Ectodermal cell (in vitro differentiated cells): ENCODE data around the gene PTPN3.

Source experiments
- H3K27ac ChIP-seq: 2 replicates; pipeline ENCODE4 v1.7.0; 2013; ENCODE audit warnings: mild to moderate bottlenecking, low read depth, low read length; ENCODE audit not compliant: insufficient read depth, poor library complexity, severe bottlenecking
- H3K27me3 ChIP-seq: 2 replicates; pipeline ENCODE4 v1.7.0; 2013; ENCODE audit warnings: mild to moderate bottlenecking, low read length; ENCODE audit not compliant: insufficient read depth, control insufficient read depth, poor library complexity, severe bottlenecking
- H3K36me3 ChIP-seq: one replicate; pipeline ENCODE4 v1.7.0; 2013; ENCODE audit warnings: low read length; ENCODE audit not compliant: control insufficient read depth, insufficient read depth
- H3K4me1 ChIP-seq: one replicate; pipeline ENCODE4 v1.7.0; 2013; ENCODE audit warnings: low read length; ENCODE audit not compliant: control insufficient read depth, insufficient read depth
- H3K4me3 ChIP-seq: 2 replicates; pipeline ENCODE4 v1.7.0; 2013; ENCODE audit warnings: low read depth, low read length, control low read depth; ENCODE audit not compliant: insufficient read depth
- H3K9me3 ChIP-seq: 2 replicates; pipeline ENCODE4 v1.7.0; 2013; ENCODE audit warnings: mild to moderate bottlenecking, low read length, moderate library complexity; ENCODE audit not compliant: control insufficient read depth
- WGBS, 2 experiments: methylation state at CpG; one replicate each; pipeline ENCODE4 v1.1.7; 2013; ENCODE audit warnings: missing lambda C conversion rate in 2 of 2; 5-methylcytosine and 5-hydroxymethylcytosine counted together

The PTPN3 gene

DNA sequence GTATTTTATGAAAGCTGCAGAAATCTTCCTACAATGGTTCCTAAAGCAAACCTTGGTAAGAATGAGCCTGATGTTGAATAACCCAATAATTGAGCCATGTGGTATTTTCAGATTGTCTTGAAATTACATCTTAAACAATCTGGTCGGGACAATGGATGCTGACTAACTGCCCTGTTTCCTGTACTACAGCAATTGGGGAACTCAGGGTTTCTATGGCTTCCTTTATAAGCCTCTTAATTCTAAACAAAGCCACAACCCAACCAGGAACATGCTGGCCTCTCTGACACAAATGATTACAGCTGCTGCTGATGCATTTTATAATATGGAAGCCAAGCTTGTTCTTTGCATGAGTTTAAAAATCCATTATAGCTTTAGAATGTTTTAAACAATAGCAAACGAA, 30.2 kb downstream of the PTPN3 start:
- H3K27ac ChIP-seq, result no peak overlapping the region
- H3K9me3 ChIP-seq, result no peaks in the 10 kb centered on the region
- H3K36me3 ChIP-seq, result no peaks in the 10 kb centered on the region
- H3K27me3 ChIP-seq, result no peaks in the 10 kb centered on the region
- H3K4me3 ChIP-seq, result no peak overlapping the region
- 88 to 89% methylated on average over 2 of the region's 2 CpGs for WGBS, 2 experiments
- no peaks in the 10 kb centered on the region for H3K4me1 ChIP-seq

DNA sequence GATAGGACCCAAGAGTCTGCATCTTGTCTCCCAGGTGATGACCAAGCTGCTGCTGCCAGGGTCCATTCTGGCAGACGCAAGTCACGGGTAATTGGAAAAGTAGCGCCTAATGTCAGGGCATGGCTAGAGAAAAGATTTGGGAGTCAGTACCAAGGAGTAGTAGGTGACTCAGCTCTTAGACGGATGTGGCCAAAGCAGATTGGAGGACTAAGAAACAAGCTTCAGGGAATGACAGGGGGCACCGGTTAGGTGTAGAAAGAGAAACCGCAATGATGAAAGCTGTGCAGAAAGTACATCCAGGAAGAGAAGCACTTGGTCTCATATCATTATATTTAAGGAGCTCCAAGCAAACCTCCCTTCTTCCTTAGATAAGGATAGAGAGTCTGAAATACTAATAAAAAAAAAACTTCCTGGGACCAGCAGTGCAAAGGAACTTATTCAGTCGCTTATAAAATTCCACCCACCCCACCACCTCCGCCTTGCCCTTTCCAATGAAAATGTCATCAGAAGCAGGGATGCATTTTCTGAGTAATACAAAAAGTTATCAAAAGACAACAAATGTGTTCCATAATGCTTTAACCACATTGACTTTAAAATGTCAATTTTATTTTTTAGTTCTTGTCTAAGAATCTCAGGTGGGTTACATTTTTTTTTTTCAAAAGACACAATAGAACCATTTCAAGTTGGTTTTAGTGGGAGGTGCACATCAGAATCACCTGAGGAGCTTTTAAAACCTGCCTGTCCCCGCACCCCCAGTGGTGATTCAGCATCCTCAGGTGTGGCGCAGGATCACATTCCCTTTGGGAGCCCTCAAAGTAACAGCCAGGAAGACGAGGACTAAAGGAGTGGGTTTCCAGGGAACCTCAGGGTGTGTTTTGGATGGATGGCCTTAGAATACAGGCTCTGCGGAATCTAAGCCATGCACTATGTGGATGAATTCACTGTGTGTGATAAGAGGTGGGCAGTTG, 31.2 kb downstream of the PTPN3 start:
- Histone ChIP-seq H3K9me3 (no peaks in the 10 kb centered on the region), H3K36me3 (no peaks in the 10 kb centered on the region), H3K4me3 (no peak overlapping the region), H3K27ac (no peak overlapping the region), H3K27me3 (no peaks in the 10 kb centered on the region), H3K4me1 (no peaks in the 10 kb centered on the region)
- WGBS, 2 experiments, result 92 to 95% methylated on average over 12 of the region's 12 CpGs

DNA sequence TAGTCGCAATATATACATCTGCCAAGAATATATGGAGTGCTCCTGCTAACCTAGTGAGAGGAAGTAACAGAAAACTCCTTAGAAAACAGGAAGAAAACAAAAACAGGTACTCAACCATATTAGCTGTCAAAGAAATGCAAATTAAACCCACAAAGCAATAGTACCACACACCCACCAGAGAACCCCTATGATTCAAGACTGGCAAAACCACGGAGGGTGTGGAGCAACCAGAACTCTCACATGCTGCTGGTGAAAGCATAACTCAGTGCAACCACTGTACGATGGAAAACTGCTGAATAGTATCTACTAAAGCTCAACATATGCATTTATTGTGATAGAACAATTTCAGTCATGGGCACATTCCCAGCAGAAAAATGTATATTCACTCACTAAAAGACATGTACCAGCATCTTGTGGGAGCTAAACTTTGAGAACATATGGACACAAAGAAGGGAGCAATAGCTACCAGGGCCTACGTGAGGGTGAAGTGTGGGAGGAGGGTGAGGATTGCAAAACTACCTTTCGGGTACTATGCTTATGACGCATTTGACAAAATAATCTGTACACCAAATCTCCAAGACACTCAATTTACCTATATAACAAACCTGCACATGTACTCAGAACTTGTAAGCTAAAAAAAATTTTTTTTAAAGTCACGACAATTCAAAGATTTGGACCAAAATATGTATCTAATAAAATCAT, 34.0 kb downstream of the PTPN3 start:
- 83 to 93% methylated on average over 6 of the region's 7 CpGs for WGBS, 2 experiments
- no peaks in the 10 kb centered on the region for H3K9me3 ChIP-seq
- H3K4me3 ChIP-seq, result no peak overlapping the region
- H3K27ac ChIP-seq, result no peak overlapping the region
- H3K4me1 ChIP-seq, result no peaks in the 10 kb centered on the region
- no peaks in the 10 kb centered on the region for H3K36me3 ChIP-seq
- no peaks in the 10 kb centered on the region for H3K27me3 ChIP-seq

GRCh38 chr9:109460576-109460975, 37.5 kb downstream of the PTPN3 start:
- H3K9me3 ChIP-seq, result no peaks in the 10 kb centered on the region
- H3K27me3 ChIP-seq, result no peaks in the 10 kb centered on the region
- no peaks in the 10 kb centered on the region for H3K4me1 ChIP-seq
- H3K36me3 ChIP-seq, result no peaks in the 10 kb centered on the region
- 90 to 91% methylated on average over 5 to 6 of the region's 6 CpGs for whole genome bisulfite sequencing, 2 experiments
- no peak overlapping the region for H3K4me3 ChIP-seq
- H3K27ac ChIP-seq, result no peak overlapping the region

- H3K9me3 ChIP-seq, result no peaks in the 10 kb centered on the region
- 88 to 92% methylated on average over 4 of the region's 4 CpGs for WGBS, 2 experiments
- no peaks in the 10 kb centered on the region for H3K27me3 ChIP-seq
- H3K36me3 ChIP-seq, result no peaks in the 10 kb centered on the region
- no peak overlapping the region for H3K27ac ChIP-seq
- H3K4me1 ChIP-seq, result no peaks in the 10 kb centered on the region
- H3K4me3 ChIP-seq, result no peak overlapping the region
Measured at GRCh38 chr9:109459423-109459822, 38.7 kb downstream of the PTPN3 start.

GRCh38 chr9:109458453-109459211, 39.5 kb downstream of the PTPN3 start:
- 89 to 93% methylated on average over 7 of the region's 8 CpGs for WGBS, 2 experiments
- Histone ChIP-seq H3K4me3 (no peak overlapping the region), H3K27ac (no peak overlapping the region), H3K27me3 (no peaks in the 10 kb centered on the region), H3K4me1 (no peaks in the 10 kb centered on the region), H3K36me3 (no peaks in the 10 kb centered on the region), H3K9me3 (no peaks in the 10 kb centered on the region)

DNA sequence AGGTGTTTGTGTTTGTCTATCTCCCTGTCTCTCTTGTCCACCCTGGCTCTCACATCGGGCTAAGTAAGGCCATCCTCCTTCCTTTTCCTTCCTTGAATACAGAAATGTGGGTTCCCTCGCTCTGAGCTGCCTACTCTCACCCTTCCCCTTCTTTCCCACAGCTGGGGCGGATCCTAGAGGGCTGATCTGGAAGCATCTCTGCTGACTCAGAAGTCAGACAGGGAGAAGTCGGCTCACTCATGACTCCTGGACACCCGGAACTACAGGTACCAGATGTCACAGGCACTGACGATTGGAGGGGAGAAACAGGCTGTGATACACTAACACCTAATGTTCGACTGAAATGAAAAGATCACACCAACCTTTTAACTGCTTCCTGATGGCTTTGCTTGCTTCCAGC, 41.3 kb downstream of the PTPN3 start:
- no peaks in the 10 kb centered on the region for H3K4me1 ChIP-seq
- WGBS, 2 experiments, result 87 to 93% methylated on average over 7 of the region's 7 CpGs
- H3K4me3 ChIP-seq, result no peak overlapping the region
- no peaks in the 10 kb centered on the region for H3K9me3 ChIP-seq
- H3K27ac ChIP-seq, result no peak overlapping the region
- no peaks in the 10 kb centered on the region for H3K27me3 ChIP-seq
- H3K36me3 ChIP-seq, result no peaks in the 10 kb centered on the region

DNA sequence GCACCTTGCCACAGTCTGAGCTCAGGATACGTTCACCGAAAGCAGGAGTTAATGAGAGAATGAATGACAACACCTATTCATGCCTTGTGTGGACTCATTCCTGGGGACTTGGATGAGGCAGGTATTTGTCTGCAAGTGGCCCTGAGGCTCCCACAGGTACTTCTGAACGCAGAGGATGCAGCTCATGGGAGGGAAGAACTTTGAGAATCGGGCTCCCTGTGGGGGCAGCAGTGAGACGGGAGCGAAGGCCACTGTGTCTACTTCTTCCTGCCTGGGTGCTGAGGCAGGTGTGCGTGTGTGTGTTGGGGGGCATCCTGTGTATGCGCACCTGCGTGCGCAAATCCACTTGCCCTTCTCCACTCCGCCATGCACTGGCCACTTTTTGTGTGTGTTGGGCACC, 42.2 kb downstream of the PTPN3 start:
- H3K27me3 ChIP-seq, result no peaks in the 10 kb centered on the region
- no peaks in the 10 kb centered on the region for H3K9me3 ChIP-seq
- H3K36me3 ChIP-seq, result no peaks in the 10 kb centered on the region
- H3K4me3 ChIP-seq, result no peak overlapping the region
- H3K4me1 ChIP-seq, result no peaks in the 10 kb centered on the region
- no peak overlapping the region for H3K27ac ChIP-seq
- WGBS, 2 experiments, result 79 to 84% methylated on average over 11 of the region's 11 CpGs

DNA sequence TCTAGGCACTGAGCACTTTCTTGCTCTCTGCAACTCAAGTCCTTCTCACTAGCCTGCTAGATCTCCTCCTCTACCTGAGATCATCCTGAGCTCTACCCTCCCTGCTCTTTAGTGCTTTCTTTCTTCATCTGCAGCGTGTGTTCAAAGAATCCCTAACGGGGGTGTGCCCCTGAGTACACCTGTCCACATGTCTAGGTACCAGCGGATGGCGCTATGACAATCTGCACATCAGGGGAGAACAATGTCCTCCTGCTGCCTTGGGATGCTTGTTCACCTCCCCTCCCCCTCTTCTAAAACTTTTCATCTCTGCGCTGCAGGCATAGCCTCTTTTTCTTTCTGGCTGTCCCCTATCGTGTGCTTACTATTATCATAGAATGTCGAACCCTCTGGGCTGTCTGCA, 42.7 kb downstream of the PTPN3 start:
- Histone ChIP-seq H3K4me3 (no peak overlapping the region), H3K4me1 (no peaks in the 10 kb centered on the region), H3K36me3 (no peaks in the 10 kb centered on the region), H3K9me3 (no peaks in the 10 kb centered on the region), H3K27ac (no peak overlapping the region), H3K27me3 (no peaks in the 10 kb centered on the region)
- 88 to 89% methylated on average over 7 of the region's 7 CpGs for WGBS, 2 experiments
